Measurements from ENCODE around the gene JADE3. TPM values are rescaled to one million over a fixed set of nuclear protein-coding genes. Genes with fewer than 3 reads are reported as not detected.

The JADE3 gene
- 6.7 TPM for total RNA-seq
- long read RNA-seq, full-length matches to known transcripts = 1 of 2 reads
- long read RNA-seq, partial matches to known transcripts = 0 of 2 reads
- long read RNA-seq, other reads (novel, unspliced or antisense) = 1 of 2 reads

DNA sequence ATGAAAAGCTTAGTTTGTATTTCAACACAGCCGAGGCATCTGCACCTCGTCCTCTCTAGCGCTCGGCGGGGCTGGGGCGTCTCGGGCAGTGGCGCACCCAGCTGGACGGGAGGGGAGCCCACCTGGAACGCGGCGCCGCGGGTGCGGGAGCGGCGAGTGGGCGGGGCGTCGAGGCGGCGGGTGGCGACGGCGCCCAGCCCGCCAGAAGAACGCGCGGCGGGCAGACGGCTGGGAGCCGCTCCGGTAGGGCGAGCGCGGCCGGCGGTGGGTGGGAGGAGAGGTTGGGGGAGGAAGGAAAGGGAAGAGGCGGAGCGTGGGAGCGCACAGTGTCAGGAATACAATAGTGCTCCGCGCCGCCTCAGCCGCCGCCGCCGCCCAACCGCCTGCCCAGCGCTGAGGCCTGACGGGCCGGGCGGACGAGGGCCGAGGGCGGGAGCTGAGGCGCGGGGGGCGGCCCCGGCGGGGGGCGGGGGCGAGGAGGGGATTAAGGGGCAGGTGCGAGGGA, at the start of gene JADE3:
Gene JADE3, plus strand, starts transcription at position 324 of the 505 bp plus-strand sequence. CDS start 72,474 bp downstream, outside the sequence.
- DNase-seq (ENCODE audit: low spot score) = peak; percentile 89
- intact Hi-C loops (cut with DNase I) = loop anchor here (10.0 kb wide), 1 partner anchor 77 kb away; the partner anchor contains the start of gene RP2

DNA sequence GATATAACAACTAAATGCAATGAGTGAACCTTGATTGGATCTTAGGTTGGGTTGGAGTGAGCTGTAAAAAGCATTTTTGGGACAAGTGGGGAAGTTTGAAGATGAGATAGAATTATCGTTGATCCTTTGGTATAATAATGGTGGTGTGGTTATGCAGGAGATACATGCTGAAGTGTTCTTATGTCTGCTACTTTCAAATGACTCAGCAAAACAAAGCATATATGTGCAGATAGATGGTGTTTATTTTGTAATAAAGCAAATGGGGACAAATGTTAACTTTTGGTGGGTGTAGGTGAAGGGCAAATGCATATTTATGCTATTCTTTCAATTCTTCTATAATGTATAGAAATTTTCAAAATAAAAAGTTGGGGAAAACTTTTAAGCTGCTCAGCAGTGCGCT, 49.1 kb upstream of the JADE3 start:
- DNase-seq (ENCODE audit: low spot score) = no peak
- intact Hi-C loops (cut with DNase I) = no loop called here

DNA sequence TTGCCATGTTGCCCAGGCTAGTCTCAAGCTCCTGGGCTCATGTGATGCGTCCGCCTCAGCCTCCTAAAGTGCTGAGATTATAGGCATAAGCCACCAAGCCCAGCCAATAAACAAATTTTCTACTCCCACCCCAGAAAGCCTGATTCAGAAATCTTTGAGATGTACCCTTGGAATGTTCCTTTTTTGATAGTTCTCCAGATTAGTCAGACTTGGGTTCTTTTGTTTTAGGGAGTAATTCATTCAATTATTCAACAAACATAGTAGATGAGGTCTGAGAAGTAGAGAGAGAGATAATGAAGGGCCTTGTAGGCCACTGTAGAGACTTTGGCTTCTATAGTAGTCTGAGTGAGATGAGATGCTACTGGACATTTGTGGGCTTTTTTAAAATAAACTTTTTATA, 47.6 kb upstream of the JADE3 start:
- intact Hi-C loops (cut with DNase I) = no loop called here
- no peak for DNase-seq (ENCODE audit: low spot score)

DNA sequence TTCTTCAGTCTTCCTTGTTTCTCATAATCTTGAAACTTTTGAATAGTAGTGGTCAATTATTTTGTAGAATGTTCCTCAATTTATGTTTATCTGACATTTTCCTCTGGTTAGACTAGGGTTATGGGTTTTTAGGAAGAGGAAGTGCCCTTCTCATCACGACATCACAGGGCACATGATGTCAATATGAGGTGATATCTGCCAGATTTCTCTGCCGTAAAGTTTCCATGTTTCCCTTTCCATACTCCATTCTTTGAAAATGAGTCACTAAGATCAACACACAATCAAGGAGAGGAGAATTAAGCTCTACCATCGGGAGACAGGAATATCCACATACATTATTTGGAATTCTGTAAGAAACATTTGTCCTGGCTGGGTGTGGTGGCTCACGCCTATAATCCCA, 46.9 kb upstream of the JADE3 start:
- intact Hi-C loops (cut with DNase I) = no loop called here
- DNase-seq (ENCODE audit: low spot score) = no peak

DNA sequence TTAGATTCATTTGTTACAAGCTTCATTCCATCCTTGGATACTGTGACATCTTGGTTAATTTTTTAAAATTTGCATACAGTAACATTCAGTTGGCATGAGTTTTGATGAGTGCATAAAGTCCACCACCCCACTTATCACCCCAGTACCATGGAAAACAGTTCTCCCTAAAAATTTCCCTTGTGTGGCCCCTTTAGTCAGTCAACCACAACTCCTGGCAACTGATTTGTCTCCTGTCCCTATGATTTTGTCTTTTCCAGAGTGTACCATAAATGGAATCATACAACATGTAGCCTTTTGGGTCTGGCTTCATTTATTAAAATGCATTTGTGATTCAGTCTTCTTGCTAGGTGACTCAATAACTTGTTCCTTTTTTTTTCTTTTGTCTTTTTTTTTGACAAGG, 45.5 kb upstream of the JADE3 start:
- DNase-seq (ENCODE audit: low spot score) = no peak
- intact Hi-C loops (cut with DNase I) = no loop called here

DNA sequence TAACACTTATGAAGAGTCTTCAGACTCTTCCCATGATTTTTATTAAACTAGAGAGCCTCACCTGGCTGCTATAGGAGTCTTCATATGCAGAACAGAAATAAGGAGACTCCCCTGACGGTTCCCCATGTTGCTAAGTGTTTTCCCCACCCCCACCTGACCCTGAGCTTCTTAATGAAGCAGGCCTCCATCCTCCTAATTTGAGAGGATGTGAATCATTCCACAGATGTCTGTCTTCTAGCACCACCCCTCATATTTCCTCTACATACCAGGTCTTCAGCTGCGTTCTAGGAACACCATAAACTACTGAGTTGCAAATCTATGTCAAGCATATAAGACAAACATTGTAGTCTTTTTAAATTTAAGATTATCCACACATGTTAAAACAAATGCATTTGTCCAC, 38.5 kb upstream of the JADE3 start:
- DNase-seq (ENCODE audit: low spot score) = no peak
- intact Hi-C loops (cut with DNase I) = no loop called here

DNA sequence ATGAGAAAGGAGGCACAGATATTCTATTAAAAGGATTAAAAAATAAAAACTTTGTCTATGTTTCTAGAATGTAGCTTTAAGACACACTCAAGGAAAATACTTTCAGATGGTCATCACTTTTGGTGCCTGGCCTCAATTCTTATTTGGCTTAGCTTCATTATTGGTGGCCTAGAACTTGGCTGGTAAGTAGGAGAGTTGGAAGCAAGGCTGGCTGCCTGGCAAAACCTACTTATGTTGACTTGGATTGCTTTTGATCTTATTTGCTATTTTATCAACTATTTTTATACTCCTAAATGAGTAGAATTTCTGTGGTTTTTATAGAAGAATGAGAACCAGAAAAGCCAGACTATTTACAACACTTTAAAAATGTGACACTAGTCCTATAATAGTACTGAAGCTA, 35.3 kb upstream of the JADE3 start:
- intact Hi-C loops (cut with DNase I) = no loop called here
- DNase-seq (ENCODE audit: low spot score) = no peak

DNA sequence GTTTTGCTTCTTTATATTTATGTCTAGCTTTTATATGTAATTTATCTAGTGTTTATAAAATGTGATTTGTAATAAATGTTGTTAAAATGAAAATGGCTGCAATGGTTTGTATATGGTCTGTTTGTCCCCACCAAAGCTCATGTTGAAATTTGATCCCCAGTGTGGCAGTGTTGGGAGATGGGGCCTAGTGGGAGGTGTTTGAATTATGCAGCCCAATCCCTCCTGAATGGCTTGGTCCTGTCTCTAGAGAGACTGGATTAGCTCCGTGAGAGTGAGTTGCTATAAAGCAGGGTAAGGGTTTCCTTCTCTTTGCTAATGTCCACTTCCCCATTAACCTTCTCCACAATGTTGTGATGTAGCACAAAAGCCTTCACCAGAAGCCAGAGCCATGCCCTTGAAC, 30.0 kb upstream of the JADE3 start:
- DNase-seq (ENCODE audit: low spot score) = no peak
- intact Hi-C loops (cut with DNase I) = no loop called here

DNA sequence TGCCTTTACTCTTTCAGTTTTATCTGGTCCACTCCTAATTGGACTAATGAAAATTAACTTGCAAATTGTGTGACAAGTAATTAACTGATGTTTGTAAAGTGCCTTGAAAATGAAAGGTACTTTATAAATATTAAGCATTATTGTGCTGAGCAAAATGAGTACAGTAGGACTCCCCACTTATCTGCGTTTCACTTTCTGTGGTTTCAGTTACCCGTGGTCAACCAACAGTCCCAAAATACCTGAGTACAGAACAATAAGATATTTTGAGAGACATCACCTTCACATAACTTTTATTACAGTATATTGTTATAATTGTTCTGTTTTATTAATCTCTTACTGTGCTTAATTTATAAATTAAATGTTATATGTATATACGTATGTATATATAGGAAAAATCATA, 27.4 kb upstream of the JADE3 start:
- intact Hi-C loops (cut with DNase I) = no loop called here

DNA sequence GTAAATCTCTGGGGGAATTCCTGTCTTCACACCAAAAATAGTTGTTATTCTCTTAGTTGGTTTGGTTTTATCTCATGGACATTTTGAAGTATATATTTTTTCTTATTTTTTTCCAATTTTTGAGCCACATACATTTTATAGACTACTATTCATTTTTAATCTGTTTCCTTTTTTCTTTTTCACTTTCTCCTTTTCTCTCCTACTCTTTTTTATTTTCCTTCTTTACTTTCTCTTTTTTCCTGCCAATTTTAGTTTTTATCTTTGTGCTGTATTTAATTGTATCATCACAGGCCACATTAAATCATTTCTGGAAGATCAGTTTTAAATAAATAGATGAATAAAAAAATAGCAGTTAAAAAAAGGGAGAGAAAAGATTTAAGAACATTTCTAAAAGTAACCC, 14.0 kb upstream of the JADE3 start:
- no peak for DNase-seq (ENCODE audit: low spot score)
- intact Hi-C loops (cut with DNase I) = no loop called here

More for the DNA sequence above, 27.4 kb upstream of the JADE3 start:
- DNase-seq (ENCODE audit: low spot score) = no peak

DNA sequence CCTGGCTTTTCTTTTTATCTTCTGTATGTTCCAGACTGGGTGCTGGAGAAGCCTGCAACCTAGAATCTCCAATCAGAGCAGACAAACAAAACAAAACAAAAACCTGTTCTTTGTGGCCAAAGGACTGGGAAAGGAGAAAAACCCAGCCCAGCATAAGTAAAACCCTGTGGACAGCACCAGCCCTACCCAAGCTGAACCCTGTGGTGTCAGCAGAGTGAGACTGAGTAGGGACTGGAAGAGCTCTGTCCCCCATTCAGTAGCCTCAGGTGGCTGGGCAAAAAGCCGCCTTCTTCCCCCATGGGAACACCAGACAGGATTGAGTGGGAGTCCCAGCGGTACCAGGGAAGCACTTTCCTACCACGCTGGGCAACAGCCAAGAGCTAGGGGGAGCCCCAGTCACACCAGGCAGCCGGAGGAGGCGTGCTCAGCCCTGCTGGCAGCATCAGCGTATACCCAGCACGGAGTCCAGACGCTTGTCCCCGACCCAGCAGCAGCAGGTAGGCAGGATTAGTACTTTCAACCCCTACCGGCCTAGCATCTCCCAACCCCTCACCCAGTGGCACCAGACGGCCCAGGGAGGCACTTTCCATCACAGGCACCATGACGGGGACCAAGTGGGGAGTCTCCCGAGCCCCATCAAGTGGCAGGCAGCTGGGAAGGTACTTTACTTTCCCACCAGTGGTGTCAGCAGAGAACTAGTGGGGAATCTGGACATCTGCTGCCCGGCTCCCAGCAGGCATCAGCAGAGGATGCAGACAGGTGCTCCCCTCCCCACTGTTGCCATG, 8.6 kb upstream of the JADE3 start:
- intact Hi-C loops (cut with DNase I) = loop anchor here (5.0 kb wide), 3 partner anchors 74 to 189 kb away; no protein-coding TSS in a partner anchor
- peak; percentile 84 for DNase-seq (ENCODE audit: low spot score)

DNA sequence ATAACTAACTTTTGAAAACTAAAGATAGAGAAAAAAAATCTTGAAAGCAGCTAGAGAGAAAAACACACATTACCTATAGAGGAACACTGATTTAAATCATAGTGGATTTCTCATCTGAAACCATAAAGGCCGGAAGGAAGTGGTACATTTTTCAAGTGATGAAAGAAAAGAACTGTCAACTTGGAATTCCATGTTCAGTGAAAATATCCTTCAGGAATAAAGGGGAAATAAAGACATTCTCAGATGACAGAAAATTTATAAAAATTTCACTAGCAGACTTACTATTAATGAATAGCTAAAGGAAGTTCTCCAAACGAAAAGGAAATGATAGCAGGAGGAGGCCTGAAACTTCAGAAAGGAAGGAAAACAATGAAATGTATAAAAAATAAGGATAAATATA, 7.6 kb upstream of the JADE3 start:
- no peak for DNase-seq (ENCODE audit: low spot score)
- intact Hi-C loops (cut with DNase I) = loop anchor here (5.0 kb wide), 3 partner anchors 73 to 188 kb away; no protein-coding TSS in a partner anchor

DNA sequence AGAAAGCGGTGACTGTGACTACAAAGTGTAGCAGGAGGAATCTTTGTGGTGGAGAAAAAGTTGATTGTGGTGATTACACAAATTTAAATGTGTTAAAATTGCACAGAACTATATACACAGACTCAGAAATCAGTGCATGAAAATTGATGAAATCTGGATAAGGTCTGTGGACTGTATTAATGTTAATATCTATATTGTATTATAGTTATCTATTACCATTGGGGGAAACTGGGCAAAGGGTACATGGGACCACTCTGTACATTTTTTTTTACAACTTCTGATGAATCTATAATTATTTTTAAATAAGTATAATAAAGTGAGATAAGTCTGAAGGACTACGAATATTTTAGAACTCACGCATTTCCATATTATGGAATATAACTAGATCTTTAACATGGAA, 1.8 kb upstream of the JADE3 start:
- intact Hi-C loops (cut with DNase I) = loop anchor here (10.0 kb wide), 1 partner anchor 76 kb away; the partner anchor contains the start of gene RP2
- DNase-seq (ENCODE audit: low spot score) = no peak

DNA sequence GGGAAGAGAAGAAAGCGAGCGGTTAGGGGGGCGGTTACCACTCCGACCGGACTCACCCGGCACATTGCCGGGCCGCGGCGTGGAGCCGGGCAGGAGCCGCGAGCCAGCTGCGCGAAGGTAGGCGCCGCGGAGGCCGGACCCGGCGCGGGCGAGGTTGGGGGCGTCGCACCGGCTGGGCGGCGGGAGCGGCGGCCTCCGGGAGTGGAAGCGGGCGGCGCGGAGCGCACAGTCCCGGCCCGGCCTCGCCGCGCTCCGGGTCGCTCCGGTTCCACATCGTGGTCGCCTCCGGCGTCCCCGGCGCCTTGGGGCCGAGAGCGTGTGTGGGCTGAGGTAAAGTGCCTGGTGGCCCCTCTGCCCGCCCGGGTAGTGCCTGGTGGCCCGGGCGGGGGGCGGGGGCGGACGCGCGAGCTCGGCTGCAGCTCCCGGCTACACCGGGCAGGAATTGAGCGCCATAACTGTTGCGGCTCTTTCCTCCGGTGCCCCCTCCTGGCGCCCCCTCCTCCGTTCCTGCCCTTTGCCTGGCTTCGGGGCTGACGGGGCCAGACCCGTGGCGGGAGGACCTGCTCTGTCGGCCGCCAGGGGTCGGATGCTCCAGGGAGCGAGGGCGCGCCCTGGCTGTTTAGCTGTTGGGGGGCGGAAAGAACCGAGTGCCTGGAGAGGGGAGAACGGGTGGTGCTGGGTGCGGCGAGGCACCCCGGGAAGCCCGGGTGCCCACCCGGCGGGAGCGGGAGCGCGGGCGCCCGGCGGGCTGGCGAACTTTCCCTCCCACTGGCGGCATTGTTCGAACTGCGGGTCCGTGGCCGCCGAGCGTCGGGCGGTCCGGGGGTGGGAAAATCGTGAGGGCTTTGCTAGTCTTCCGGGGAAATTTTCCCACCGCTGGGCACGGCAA, 626 bp downstream of the JADE3 start:
- DNase-seq (ENCODE audit: low spot score) = no peak
- intact Hi-C loops (cut with DNase I) = loop anchor here (10.0 kb wide), 1 partner anchor 78 kb away; the partner anchor contains the start of gene RP2

DNA sequence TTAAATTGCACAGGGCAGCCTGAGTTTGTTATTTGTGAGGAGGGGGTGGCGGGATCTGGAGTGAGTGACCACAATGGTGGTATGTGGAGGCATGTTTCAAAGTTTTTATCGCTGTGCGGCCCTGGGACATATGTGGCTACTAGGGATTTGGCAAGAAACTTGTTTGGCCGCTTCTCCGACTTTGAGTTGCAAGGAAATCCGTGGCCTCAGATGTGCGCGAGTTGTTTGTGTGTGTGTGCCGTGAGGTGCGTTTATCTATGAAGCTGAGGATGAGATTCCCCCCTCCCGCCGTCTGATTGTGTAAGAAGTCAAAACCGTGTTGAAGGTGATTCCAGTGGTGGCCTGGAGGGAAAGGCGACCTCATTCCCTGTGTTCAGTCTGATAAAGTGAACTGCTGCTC, 1.4 kb downstream of the JADE3 start:
- DNase-seq (ENCODE audit: low spot score) = no peak
- intact Hi-C loops (cut with DNase I) = loop anchor here (10.0 kb wide), 1 partner anchor 79 kb away; the partner anchor contains the start of gene RP2

DNA sequence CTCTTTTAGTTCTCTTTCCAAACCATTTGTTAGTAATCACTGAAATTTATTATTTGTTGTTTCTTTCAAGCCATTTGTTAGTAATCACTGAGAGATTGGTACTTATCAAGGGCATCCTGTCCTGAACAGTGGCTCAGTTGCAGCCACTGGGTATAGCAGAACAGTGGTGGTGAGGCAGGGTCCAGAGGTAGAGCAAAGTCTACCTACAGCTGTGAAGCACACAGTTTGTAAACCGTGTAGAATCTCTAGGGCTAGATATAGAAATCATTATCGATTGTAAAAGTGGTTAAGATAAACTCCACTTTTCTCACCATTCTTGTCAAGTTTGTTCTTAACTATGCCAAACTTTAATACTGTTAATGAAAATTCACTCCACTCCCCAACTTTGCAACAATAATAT, 4.1 kb downstream of the JADE3 start:
- intact Hi-C loops (cut with DNase I) = loop anchor here (10.0 kb wide), 1 partner anchor 81 kb away; the partner anchor contains the start of gene RP2
- no peak for DNase-seq (ENCODE audit: low spot score)

DNA sequence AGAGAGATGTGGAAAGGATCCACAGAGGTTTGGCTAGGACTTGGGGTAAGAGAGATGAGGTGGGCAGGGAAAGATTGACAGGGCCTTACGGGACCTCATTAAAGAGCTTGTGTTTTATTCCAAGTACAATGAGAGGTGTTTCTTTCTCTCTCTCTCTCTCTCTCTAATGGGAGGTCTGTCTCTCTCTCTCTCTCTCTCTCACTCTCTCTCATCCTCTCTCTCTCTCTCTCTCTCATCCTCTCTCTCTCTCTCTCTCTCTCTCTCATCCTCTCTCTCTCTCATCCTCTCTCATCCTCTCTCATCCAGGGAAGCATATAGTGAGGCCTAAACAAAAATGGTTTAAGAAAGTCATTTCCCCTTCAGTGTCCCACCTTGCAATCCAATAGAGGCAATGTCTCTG, 5.4 kb downstream of the JADE3 start:
- intact Hi-C loops (cut with DNase I) = loop anchor here (10.0 kb wide), 1 partner anchor 83 kb away; the partner anchor contains the start of gene RP2
- DNase-seq (ENCODE audit: low spot score) = no peak

DNA sequence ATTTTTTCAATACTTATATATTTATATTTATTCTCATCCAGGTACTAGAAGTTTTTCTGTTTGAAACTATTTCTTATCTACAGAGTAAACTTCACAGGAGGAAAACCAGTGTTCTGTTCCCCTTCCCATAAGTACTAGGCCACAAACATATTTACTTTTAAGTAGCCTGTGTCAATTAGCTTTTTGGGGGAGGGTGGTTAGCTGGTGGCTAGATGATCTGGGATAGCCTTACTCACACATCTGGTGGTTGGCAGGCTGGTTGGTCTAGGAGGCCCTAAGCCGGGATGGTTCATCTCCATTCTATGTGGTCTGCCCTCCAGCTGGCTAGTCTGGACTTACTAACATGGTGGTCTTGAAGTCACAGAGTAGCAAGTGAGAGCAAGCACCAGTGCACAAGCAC, 6.2 kb downstream of the JADE3 start:
- intact Hi-C loops (cut with DNase I) = loop anchor here (10.0 kb wide), 1 partner anchor 84 kb away; the partner anchor contains the start of gene RP2
- no peak for DNase-seq (ENCODE audit: low spot score)

DNA sequence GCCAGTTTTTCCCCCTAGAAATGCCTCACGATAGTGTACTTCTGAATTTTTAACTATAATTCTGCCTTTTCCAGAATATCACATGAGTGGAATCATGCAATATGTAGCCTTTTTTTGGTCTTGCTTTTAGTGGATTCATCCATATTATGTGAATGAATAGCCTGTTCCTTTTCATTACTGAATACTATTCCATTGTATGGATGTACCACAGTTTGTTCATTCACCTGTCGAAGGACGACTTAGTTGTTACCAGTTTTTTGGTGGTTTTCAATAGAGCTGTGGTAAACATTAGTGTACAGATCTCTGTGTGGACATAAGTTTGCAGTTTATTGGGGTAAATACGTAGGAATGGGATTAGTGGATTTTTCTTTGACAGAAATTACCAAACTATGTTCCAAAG, 8.0 kb downstream of the JADE3 start:
- intact Hi-C loops (cut with DNase I) = no loop called here
- DNase-seq (ENCODE audit: low spot score) = no peak

DNA sequence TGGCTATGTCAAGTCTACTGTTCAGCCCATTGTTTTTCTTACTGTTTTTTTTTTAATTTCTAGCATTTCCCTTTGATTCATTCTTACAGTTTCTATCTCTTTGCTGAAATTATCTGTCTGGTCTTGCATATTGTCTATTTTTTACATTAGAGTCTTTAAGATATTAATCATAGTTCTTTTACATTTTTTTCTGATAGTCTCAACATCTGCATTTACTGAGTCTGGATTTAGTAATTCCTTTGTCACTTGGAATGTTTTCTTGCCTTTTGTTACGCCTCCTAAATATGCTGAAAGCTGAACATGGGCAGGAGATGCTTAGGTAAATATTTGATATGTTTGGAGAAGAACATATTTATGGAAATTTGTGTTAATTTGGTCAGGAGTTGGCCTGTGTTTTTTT, 10.4 kb downstream of the JADE3 start:
- no peak for DNase-seq (ENCODE audit: low spot score)
- intact Hi-C loops (cut with DNase I) = no loop called here

All from cardiac septum (tissue), 1 donor.